ENCODE data around the gene CPLX3.

CPLX3 gene

DNA sequence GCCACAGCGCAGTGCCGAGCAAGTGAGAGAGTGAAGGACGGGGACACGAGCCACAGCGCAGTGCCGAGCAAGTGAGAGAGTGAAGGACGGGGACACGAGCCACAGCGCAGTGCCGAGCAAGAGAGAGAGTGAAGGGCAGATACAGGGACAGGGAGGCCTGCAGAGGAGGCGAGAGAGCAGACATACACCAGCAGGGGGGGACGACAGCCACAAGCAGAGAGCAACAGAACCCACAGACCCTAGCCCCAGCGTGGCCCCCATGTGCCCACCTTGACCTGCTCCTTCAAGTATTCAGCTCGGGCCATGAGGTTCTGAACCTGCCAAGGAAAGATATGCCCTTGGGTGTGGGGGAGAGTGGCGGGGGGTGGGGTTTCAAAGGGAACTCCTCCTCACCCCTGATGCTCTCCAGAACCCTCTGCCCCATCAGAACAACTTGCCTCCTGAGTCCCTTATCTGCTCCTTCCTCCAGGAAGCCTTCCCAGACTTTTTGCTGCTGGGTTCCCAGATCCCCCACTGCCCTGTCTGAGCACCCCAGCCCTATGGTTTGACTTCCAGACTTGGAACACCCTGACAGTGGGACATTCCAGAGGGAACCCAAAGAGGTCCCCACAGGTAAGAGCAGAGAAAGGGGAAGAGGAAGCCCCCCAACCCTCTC is 11.2 kb downstream of the CPLX3 start:
- ChIA-PET CTCF (interaction anchor here (1.4 to 4.8 kb wide), 4 partner anchors 27 to 69 kb away, joined by 3 to 53 read pairs (median 6); partner anchors contain the start of gene FAM219B), POLR2A (no interaction called here)
- H3K4me3 ChIP-seq (ENCODE audit: low read depth, low read length), result no peak overlapping the region
- TF ChIP-seq, protein P1, sequence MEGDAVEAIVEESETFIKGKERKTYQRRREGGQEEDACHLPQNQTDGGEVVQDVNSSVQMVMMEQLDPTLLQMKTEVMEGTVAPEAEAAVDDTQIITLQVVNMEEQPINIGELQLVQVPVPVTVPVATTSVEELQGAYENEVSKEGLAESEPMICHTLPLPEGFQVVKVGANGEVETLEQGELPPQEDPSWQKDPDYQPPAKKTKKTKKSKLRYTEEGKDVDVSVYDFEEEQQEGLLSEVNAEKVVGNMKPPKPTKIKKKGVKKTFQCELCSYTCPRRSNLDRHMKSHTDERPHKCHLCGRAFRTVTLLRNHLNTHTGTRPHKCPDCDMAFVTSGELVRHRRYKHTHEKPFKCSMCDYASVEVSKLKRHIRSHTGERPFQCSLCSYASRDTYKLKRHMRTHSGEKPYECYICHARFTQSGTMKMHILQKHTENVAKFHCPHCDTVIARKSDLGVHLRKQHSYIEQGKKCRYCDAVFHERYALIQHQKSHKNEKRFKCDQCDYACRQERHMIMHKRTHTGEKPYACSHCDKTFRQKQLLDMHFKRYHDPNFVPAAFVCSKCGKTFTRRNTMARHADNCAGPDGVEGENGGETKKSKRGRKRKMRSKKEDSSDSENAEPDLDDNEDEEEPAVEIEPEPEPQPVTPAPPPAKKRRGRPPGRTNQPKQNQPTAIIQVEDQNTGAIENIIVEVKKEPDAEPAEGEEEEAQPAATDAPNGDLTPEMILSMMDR (IDR thresholded peaks at IDR 0.05; ENCODE audit: insufficient read depth, low read length, missing control alignments), result no peak
- DNase-seq (ENCODE audit: low read depth, low spot score), result no peak

DNA sequence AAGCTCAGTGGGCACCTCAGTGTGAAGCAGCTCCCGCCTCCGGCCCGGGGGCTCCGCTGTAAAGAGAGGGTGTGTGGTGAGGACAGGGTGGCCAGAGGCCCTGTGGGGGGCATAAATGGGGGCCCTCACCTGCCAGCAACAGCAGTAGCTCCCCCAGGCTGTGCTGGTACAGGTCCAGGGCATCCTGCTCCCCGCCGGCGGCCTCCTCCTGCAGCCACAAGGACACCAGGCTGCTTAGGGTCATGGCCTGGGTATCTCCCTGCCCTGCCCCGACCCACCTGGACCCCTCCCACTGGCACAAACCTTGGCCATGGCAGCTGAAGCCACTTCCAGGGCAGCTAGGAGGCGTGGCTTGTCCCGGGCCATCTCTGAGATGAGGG is 11.7 kb downstream of the CPLX3 start:
- ChIA-PET POLR2A (no interaction called here), CTCF (interaction anchor here (1.1 to 4.8 kb wide), 3 partner anchors 67 to 203 kb away, joined by 3 to 53 read pairs (median 3); partner anchors contain the start of gene FAM219B)
- no peak overlapping the region for H3K4me3 ChIP-seq (ENCODE audit: low read depth, low read length)
- no peak for DNase-seq (ENCODE audit: low read depth, low spot score)
- TF ChIP-seq, protein P1 (IDR thresholded peaks at IDR 0.05; ENCODE audit: insufficient read depth, low read length, missing control alignments), result no peak

DNA sequence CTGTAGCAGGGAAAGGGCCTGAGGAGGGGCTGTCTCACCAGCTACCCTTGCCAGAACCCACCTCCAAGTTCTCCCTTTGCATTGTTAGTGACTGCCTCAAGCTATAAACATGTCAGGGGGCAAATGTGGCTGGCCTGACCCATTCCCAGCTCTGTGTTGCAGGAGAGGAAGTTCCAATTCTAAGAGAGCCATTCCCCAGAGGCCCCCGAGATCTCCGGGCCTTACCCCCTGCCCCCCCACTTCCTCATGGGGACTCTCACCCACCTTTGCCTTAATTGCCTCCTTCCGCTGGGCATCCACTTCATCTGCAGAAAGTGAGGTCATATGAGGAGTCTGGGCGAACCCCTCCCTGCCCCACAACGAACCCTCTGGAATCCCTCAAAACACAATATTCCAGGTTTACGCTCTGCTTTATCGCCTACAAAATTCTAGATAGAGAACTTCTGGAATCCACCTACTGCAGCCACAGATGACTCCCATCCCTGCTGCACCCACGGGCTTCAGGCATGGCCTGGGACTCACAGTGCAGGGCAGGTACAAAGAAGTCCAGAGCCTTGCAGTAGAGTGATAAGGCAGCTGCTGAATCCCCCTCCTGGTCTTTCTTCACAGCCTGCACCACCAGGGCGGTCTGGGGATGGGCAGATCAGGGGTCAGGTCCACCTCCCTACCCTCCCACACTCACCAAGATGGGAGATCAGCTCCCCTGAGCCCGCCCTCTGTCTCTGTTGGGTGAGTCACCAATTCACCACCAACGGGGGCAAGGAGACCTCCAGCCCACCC is 12.5 kb downstream of the CPLX3 start:
- ChIA-PET POLR2A (no interaction called here), CTCF (interaction anchor here (1.1 to 6.1 kb wide), 4 partner anchors 10 to 204 kb away, joined by 3 to 53 read pairs (median 40); partner anchors contain the start of gene CPLX3)
- TF ChIP-seq, protein P1 (IDR thresholded peaks at IDR 0.05; ENCODE audit: insufficient read depth, low read length, missing control alignments), result no peak
- no peak for DNase-seq (ENCODE audit: low read depth, low spot score)
- H3K4me3 ChIP-seq (ENCODE audit: low read depth, low read length), result no peak overlapping the region

DNA sequence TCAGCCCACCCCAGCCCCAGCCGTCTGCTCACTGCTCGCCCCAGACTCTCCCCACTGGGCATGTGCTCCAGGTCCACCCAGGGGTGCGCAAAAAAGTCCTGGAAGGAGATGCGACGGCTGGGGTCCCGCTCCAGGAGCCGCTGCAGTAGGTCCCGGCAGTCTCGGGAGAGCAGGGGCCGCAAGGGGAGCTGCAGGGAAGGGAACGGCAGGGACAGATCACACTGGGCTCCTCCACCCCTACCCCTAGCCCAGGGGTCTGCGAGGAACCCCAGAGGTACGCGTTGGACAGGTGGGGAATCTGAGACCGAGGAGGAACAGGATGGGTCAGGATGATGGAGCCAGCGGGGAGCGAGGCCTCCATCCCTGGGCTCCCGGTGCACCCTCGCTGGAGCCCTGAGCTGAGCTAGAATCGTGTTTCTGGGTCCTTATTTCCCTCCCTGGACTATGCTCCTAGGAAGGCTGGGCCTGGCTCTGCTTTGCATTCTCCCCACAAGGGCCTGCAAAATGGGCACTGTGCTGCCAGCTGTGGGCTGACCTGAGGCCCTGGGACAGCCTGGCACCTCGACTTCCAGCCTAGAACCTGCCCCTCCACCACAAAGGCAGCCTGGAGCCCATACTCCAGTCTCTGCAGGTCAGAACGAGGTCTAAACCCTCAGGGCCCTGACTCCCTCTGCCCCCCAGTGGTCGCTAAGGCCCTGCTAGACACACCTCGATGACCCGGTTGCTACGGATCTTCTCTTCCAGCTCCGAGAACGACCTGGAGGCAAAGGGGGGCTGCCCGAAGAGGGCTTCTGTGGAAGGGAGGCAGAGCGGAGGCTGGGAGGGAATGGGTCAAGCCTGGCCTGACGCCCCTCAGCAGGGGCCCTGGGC is 13.3 kb downstream of the CPLX3 start:
- H3K4me3 ChIP-seq (ENCODE audit: low read depth, low read length), result no peak overlapping the region
- ChIA-PET CTCF (interaction anchor here (1.5 to 6.1 kb wide), 5 partner anchors 11 to 70 kb away, joined by 3 to 53 read pairs (median 41); partner anchors contain the start of gene CPLX3), POLR2A (no interaction called here)
- no peak for DNase-seq (ENCODE audit: low read depth, low spot score)
- TF ChIP-seq, protein P1 (IDR thresholded peaks at IDR 0.05; ENCODE audit: insufficient read depth, low read length, missing control alignments), result no peak

DNA sequence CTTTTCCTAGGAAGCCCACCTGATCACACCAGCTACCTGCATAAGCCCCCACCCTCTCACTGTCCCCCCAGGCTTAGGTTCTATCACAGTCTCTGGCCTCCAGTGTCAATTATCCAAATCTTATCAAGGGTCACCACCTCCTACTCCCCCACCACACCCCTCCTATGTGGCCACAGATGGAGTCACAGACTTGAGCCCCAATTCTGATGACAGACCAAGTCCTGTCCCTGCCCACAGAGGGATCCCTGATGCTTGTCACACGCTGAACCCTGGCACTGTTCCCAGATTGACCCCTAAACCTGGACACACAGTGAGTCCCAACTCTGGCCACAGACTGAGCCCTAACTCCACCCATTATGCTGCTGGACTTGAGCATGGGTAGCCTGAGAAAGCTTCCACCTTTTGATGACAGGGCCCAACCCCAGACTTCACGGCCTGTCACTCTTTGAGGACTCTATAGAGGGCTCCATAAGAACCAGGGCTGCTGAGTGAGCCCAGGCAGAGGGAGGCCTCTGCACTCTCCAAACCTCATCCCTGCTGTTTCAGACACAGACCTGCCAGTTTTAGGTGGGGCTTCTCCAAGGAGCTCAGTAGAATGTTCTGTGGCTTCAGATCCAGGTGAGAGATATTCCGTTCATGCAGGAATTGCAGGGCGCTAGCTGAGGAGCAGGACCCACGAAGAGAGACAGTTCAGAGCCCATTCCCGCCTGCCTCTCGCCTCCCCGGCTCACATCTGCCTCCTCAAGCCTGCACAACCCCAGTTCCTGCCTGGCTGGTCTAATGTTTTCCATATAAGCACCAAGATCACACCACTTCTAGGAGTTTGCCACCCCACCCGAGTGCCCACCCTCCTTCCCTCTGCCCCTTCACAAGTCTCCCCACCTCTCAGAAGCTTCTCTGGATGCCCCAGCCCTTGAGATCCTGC is 14.7 kb downstream of the CPLX3 start:
- ChIA-PET CTCF (interaction anchor here (1.5 to 6.1 kb wide), 8 partner anchors 12 to 71 kb away, joined by 3 to 43 read pairs (median 12); partner anchors contain the start of genes CPLX3 and CSK), POLR2A (no interaction called here)
- no peak for DNase-seq (ENCODE audit: low read depth, low spot score)
- no peak overlapping the region for H3K4me3 ChIP-seq (ENCODE audit: low read depth, low read length)
- TF ChIP-seq, protein P1 (IDR thresholded peaks at IDR 0.05; ENCODE audit: insufficient read depth, low read length, missing control alignments), result no peak

Measured in AG04449 (cell line).